Dermis blood vessel endothelial cell (primary cell): ENCODE measurements around the gene GZMA. TPM values are rescaled to one million over a fixed set of nuclear protein-coding genes. Genes with fewer than 3 reads are reported as not detected.

Experiments used
- DNase-seq: peaks from one replicate; pipeline ENCODE4 v3.0.0; 2010
- total RNA-seq: library from RNA; depleted of rRNA; stranded (reverse); fragments of >200 nt; gene quantifications from 2 replicates; pipeline ENCODE4 v1.2.3, GENCODE V29; 2014

The GZMA gene
- total RNA-seq, 1 donor from 2014 or later = not detected

- DNase-seq = peak; percentile 77
These were observed 7.8 kb downstream of the GZMA start for GRCh38 chr5:55110217-55110616.

DNA sequence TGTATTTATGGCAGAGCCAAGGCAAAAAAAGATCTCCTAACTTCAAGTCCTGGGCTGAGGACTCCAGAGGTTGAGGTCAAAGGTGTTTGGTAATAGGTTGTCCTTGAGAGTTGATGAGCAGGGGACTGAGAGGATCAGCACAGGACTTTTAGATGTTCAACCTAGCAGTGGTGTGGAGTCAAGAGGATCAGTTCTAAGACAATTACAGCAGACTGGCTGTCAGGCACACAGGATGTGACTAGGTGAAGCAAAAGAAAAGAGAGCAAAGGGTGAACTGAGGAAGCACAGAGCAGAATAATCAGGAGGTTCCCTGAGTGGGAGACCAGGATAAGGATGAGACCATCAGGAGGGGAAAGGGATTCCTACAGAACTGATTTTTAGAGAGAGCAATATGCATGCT lies 10.9 kb downstream of the GZMA start:
- no peak for DNase-seq

DNA sequence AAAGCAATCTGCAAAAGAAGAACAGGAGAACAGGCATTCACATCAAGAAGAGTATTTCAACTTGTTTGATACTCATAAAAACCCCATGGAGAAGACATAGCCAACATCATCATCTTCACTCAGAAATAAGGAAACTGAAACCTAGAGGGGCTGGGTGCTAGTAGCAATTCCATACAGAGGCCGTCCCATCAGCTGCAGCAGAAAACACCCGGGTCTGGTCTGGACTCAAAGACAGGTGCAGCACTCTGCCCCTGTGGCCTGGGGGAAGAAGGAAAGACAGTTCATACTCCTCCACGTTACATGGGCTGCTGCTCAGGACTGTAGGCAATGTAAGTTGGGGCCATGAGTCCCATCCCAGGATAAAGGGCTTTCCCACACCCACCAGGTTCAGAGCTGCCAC lies 11.6 kb downstream of the GZMA start:
- DNase-seq = no peak

- DNase-seq = no peak
These were observed 20.9 kb downstream of the GZMA start for GRCh38 chr5:55123365-55123764.

- DNase-seq = no peak
These were observed 31.7 kb downstream of the GZMA start for GRCh38 chr5:55134053-55134722.

DNA sequence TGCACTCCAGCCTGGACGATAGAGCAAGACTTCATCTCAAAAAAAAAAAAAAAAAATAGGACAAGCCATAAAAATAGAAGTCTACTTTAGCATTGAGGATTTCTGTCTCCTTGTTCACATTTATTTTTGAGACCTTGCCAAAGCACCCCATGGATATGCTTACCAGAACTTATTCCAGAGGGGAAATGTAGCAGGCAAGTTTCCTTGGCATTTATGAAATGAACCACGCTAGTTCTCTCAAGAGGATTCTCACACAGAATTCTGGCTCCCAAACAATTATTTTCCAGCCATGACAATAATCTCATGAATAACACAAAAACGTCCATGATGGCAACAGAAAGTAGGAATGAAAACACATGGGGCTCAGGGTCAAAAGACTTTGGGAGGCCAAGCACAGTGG lies 34.1 kb downstream of the GZMA start:
- no peak for DNase-seq

DNA sequence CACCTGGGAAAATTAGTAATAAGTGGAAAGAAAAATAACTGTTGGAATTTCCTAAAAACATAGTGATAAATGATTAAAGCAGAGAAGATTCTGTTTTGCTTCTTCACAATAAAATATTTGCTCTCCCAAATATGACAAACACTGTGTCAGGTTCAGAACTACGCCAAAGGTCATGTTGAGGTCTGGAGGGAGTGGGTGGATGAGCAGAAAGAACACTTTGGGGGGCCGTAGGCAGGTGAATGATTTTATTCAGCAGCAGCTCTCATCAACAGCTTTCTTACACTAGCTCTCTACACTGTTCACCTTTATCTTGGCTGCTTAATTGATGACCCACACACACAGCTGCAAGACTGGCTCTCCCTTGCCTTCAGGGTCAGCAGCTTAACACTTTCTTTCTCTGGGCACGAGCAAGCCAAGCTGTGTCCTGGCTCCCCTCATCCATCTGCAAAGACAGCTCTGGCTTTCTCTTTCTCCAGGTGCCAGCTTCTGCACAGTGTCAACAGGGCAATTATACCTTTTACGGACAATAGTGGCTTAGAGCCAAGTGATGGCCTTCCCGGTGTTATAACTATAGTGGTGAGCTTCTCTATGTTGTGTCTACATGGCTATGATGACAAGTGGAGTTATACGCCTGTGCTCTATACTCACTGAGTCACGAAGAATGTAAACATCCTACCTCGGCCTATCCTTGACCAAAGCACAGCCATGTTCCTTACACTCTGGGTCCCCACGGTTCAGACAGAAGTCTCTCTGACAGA lies 38.6 kb downstream of the GZMA start:
- DNase-seq = no peak

GRCh38 chr5:55141945-55142690 lies 39.7 kb downstream of the GZMA start:
- no peak for DNase-seq

GRCh38 chr5:55143624-55144023 lies 41.2 kb downstream of the GZMA start:
- DNase-seq = no peak

DNA sequence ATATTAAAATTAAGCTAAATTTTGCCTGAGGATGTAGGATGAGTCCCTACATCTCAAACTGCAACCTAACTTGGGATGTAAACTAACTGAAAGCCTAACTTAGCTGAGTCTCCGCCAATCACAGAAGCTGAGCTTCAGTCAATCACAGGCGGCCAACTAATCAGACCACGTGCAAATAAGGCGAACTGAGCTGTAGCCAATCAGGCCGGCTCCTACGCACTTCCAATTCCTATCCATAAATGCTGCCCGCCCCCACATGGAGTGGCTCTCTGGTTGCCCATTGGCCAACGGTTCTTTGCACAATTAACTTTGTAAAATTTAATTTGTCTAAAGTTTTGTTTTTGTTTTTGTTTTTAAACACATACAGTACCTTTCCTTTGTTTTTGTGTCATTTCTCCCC lies 43.6 kb downstream of the GZMA start:
- DNase-seq = no peak

DNA sequence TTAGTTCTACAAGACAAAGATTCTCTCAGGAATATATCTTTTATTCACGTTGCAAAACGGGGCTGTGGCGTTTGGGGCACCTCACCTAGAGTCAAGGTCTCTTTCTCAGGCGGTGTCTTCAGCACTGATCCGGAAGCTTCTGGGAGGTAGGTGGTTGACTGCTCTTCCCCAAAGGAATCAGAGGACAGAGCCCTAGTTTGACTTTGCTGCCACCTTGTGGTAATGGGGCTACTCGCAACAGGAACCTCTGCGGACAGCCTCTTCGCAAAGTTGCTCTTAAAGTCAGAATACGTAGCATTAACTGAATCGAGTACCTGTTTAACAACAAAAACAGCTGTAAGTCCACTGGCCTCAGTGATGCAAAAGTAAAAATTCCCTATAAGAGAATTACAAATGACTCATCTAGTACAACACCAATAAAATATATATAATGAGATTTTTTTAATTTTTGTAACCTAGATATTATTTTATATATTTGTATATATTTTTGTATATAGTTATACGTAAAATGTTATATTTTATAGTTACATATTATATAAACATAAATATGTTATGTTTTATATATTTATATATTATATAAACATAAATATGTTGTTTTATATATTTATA lies 44.2 kb downstream of the GZMA start:
- DNase-seq = peak; percentile 92

DNA sequence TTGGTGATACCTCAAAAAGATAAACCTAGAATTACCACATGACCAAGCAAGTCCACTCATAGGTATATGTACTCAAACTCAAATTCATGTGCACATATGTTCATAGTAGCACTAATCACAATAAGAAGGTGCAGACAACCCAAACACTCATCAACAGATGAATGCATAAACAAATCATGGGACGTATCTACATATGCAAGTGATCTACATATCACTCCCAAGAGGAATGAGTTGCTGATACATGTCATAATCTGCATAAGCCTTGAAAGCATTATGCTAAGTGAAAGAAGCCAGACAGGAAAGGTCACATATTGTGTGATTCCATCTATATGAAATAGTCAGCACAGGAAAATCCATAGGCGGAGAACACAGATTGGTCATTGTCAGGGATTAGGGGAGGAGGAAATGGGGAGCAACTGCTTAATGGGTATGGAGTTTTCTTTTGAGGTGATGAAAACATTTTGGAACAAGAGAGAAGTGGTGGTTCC lies 46.9 kb downstream of the GZMA start:
- DNase-seq = no peak

GRCh38 chr5:55151923-55152842 lies 49.7 kb downstream of the GZMA start:
- DNase-seq = peak; percentile 39

DNA sequence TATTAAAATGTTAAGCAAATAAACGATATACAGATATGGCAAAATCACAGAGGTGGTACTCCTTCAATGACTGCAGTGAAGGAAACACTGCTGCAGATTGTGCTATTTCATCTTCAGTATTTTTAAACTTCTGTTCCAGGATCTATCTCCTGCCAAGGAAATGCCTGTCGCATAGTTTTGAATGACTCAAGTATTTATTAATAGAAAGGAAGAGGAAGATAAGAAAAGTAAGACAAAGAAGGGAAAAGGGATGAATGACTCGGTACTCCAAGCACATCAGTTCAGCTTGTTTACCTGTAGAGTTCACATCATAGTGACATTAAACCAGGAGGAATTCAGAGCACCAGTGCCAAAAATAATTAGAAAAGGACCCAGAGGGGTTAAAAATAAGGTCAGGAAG lies 52.4 kb downstream of the GZMA start:
- peak; percentile 80 for DNase-seq

Other genes starting within 250 kb of the GZMA start
- gene ESM1, start 117.1 kb upstream of the GZMA start, total RNA-seq = 54.5 and 70.8 TPM in 2 replicates
- gene GZMK, start 78.4 kb upstream of the GZMA start, total RNA-seq = not detected in 2 replicates
- gene GPX8, start 57.5 kb downstream of the GZMA start, total RNA-seq = 18.7 and 20.2 TPM in 2 replicates
- 0.05 TPM in 1 of 2 replicates, not detected in the other for gene CDC20B, start 70.5 kb downstream of the GZMA start, total RNA-seq
- gene MCIDAS, start 124.7 kb downstream of the GZMA start, total RNA-seq = not detected in 2 replicates
- not detected in 2 replicates for gene CCNO, start 131.0 kb downstream of the GZMA start, total RNA-seq
- gene DHX29, start 205.0 kb downstream of the GZMA start, total RNA-seq = 21.6 and 39.5 TPM in 2 replicates
- gene MTREX, start 205.3 kb downstream of the GZMA start, total RNA-seq = 135 and 141 TPM in 2 replicates